ENCODE results near the gene ZNF408.

ZNF408 gene

GRCh38 chr11:46676436-46677158 lies 24.2 kb upstream of the ZNF408 start:
- no peak for DNase-seq (ENCODE audit: low read depth in 3 of 3)

GRCh38 chr11:46677169-46677568 lies 23.7 kb upstream of the ZNF408 start:
- DNase-seq (ENCODE audit: low read depth in 3 of 3) = no peak

- no peak for DNase-seq (ENCODE audit: low read depth in 3 of 3)
Measured at GRCh38 chr11:46677991-46678740, 22.7 kb upstream of the ZNF408 start.

GRCh38 chr11:46678741-46679130 lies 22.1 kb upstream of the ZNF408 start:
- no peak for DNase-seq (ENCODE audit: low read depth in 3 of 3)

GRCh38 chr11:46679241-46680163 lies 21.3 kb upstream of the ZNF408 start:
- DNase-seq (ENCODE audit: low read depth in 3 of 3) = no peak

GRCh38 chr11:46680164-46680760 lies 20.6 kb upstream of the ZNF408 start:
- DNase-seq (ENCODE audit: low read depth in 3 of 3) = no peak

GRCh38 chr11:46680815-46681214 lies 20.0 kb upstream of the ZNF408 start:
- no peak for DNase-seq (ENCODE audit: low read depth in 3 of 3)

- DNase-seq (ENCODE audit: low read depth in 3 of 3) = no peak
Measured at GRCh38 chr11:46681814-46682213, 19.0 kb upstream of the ZNF408 start.

GRCh38 chr11:46682773-46683752 lies 17.8 kb upstream of the ZNF408 start:
- DNase-seq (ENCODE audit: low read depth in 3 of 3) = no peak

GRCh38 chr11:46684367-46684766 lies 16.5 kb upstream of the ZNF408 start:
- no peak for DNase-seq (ENCODE audit: low read depth in 3 of 3)

GRCh38 chr11:46686886-46687795 lies 13.7 kb upstream of the ZNF408 start:
- DNase-seq (ENCODE audit: low read depth in 3 of 3) = no peak

- no peak for DNase-seq (ENCODE audit: low read depth in 3 of 3)
Measured at GRCh38 chr11:46690702-46691101, 10.1 kb upstream of the ZNF408 start.

- no peak for DNase-seq (ENCODE audit: low read depth in 3 of 3)
Measured at GRCh38 chr11:46692450-46692849, 8.4 kb upstream of the ZNF408 start.

GRCh38 chr11:46693597-46694012 lies 7.2 kb upstream of the ZNF408 start:
- DNase-seq (ENCODE audit: low read depth in 3 of 3) = no peak

GRCh38 chr11:46694072-46694471 lies 6.8 kb upstream of the ZNF408 start:
- DNase-seq (ENCODE audit: low read depth in 3 of 3) = no peak

GRCh38 chr11:46694607-46695006 lies 6.2 kb upstream of the ZNF408 start:
- DNase-seq (ENCODE audit: low read depth in 3 of 3) = no peak

GRCh38 chr11:46695345-46696211 lies 5.3 kb upstream of the ZNF408 start:
- DNase-seq (ENCODE audit: low read depth in 3 of 3) = no peak

- DNase-seq (ENCODE audit: low read depth in 3 of 3) = no peak
Measured at GRCh38 chr11:46696212-46696558, 4.6 kb upstream of the ZNF408 start.

- no peak for DNase-seq (ENCODE audit: low read depth in 3 of 3)
Measured at GRCh38 chr11:46697303-46697702, 3.5 kb upstream of the ZNF408 start.
